Mesenteric fat pad (tissue), 1 donor: ENCODE measurements around the gene ASTN2. TPM values are rescaled to one million over a fixed set of nuclear protein-coding genes. Genes with fewer than 3 reads are reported as not detected.

Experiments used
- DNase-seq: peaks from one replicate; pipeline ENCODE4 v3.0.0-alpha.2; 2020; ENCODE audit warnings: low spot score
- total RNA-seq: library from RNA; stranded (reverse); fragmentation: NEBNext Ultra II Directional; extraction: Animal tissue kit (Norgen Biotek cat#: 25700); gene quantifications from one replicate; pipeline ENCODE4 v1.2.1, GENCODE V29; 2021
- donor health status: DM: yes; HTN: yes; CAD: no.

Gene ASTN2
- total RNA-seq, 1 donor from 2014 or later: 3.1 TPM

GRCh38 chr9:117122953-117123352 is 291.9 kb downstream of the ASTN2 start:
- no peak for DNase-seq

- DNase-seq: no peak
These were observed 292.8 kb downstream of the ASTN2 start for GRCh38 chr9:117122102-117122501.

- DNase-seq: no peak
These were observed 293.5 kb downstream of the ASTN2 start for GRCh38 chr9:117121316-117121715.

GRCh38 chr9:117120061-117120460 is 294.8 kb downstream of the ASTN2 start:
- DNase-seq: no peak

GRCh38 chr9:117116084-117116483 is 298.8 kb downstream of the ASTN2 start:
- DNase-seq: no peak

GRCh38 chr9:117114768-117115167 is 300.1 kb downstream of the ASTN2 start:
- no peak for DNase-seq

- no peak for DNase-seq
These were observed 310.0 kb downstream of the ASTN2 start for GRCh38 chr9:117104716-117105495.

- no peak for DNase-seq
These were observed 310.7 kb downstream of the ASTN2 start for GRCh38 chr9:117104206-117104605.

GRCh38 chr9:117103438-117104110 is 311.3 kb downstream of the ASTN2 start:
- DNase-seq: no peak

GRCh38 chr9:117101008-117101407 is 313.8 kb downstream of the ASTN2 start:
- no peak for DNase-seq

- DNase-seq: no peak
These were observed 316.5 kb downstream of the ASTN2 start for GRCh38 chr9:117098331-117098730.

- no peak for DNase-seq
These were observed 317.1 kb downstream of the ASTN2 start for GRCh38 chr9:117097761-117098160.

GRCh38 chr9:117096138-117096537 is 318.7 kb downstream of the ASTN2 start:
- no peak for DNase-seq

GRCh38 chr9:117095081-117095480 is 319.8 kb downstream of the ASTN2 start:
- no peak for DNase-seq

- no peak for DNase-seq
These were observed 320.7 kb downstream of the ASTN2 start for GRCh38 chr9:117093891-117094844.

GRCh38 chr9:117092582-117092981 is 322.3 kb downstream of the ASTN2 start:
- no peak for DNase-seq

GRCh38 chr9:117091529-117091928 is 323.3 kb downstream of the ASTN2 start:
- no peak for DNase-seq

- no peak for DNase-seq
These were observed 326.1 kb downstream of the ASTN2 start for GRCh38 chr9:117088786-117089185.

- no peak for DNase-seq
These were observed 326.7 kb downstream of the ASTN2 start for GRCh38 chr9:117088140-117088539.

- no peak for DNase-seq
These were observed 330.6 kb downstream of the ASTN2 start for GRCh38 chr9:117084221-117084620.

- DNase-seq: no peak
These were observed 331.3 kb downstream of the ASTN2 start for GRCh38 chr9:117083559-117083958.
